Ovary (tissue), 3 donors: ENCODE results near the gene DCAF8L2.

Experiments used
- POLR2A ChIP-seq: fragments of 450-650 bp; IDR thresholded peaks from one replicate; pipeline ENCODE4 v1.6.1; 2017; ENCODE audit warnings: antibody characterized with exemption, mild to moderate bottlenecking, moderate library complexity
- TF ChIP-seq, protein P1 (sequence below), 3 donors: fragments of 450-650 bp in 2 of 3; fragments of 200-600 bp in 1 of 3; IDR thresholded peaks; one replicate each; pipeline versions ENCODE4 v1.5.1 to v1.8.0; 2016 to 2022; ENCODE audit warnings: antibody characterized with exemption in 3 of 3, mild to moderate bottlenecking in 1 of 3
- donor health status: DM: no; HTN: no; CAD: no.

- TF ChIP-seq, protein P1, sequence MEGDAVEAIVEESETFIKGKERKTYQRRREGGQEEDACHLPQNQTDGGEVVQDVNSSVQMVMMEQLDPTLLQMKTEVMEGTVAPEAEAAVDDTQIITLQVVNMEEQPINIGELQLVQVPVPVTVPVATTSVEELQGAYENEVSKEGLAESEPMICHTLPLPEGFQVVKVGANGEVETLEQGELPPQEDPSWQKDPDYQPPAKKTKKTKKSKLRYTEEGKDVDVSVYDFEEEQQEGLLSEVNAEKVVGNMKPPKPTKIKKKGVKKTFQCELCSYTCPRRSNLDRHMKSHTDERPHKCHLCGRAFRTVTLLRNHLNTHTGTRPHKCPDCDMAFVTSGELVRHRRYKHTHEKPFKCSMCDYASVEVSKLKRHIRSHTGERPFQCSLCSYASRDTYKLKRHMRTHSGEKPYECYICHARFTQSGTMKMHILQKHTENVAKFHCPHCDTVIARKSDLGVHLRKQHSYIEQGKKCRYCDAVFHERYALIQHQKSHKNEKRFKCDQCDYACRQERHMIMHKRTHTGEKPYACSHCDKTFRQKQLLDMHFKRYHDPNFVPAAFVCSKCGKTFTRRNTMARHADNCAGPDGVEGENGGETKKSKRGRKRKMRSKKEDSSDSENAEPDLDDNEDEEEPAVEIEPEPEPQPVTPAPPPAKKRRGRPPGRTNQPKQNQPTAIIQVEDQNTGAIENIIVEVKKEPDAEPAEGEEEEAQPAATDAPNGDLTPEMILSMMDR (IDR thresholded peaks at IDR 0.05) = no peak
- TF ChIP-seq POLR2A = no peak
These were observed 90.6 kb downstream of the DCAF8L2 start for GRCh38 chrX:27680726-27681125.
